ENCODE data around the gene NELL2.

DNA sequence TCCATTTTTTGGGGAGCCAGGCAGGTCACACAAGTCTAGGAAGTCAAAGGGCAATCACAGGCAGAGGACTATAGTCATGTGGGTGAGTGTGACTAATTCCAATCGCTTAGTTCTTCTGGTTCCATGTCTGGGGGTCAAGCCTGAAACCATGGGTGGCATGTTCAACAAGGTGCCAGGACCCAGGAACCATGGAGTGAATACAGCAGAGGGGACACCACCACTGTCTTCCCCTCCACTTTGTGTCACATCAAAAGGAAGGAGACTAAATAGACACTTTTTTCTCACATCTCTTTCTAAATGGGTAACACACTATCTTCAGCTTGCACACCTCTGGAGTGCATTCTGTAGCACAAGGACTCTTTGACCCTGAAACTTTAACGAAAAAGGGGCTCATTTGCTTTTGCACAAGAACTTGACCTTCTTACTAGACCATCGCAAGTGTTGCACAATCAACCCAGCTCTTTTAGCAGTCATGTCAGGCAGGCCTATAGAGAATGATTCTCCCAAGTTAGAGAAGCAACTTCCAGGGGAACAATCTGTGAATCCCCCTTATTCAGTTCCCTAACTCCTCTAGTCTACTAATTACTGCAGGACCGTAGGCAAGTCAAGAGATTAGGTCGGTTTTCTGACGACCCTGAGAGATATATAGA, 398.7 kb downstream of the NELL2 start:
- TF ChIP-seq, protein P1, sequence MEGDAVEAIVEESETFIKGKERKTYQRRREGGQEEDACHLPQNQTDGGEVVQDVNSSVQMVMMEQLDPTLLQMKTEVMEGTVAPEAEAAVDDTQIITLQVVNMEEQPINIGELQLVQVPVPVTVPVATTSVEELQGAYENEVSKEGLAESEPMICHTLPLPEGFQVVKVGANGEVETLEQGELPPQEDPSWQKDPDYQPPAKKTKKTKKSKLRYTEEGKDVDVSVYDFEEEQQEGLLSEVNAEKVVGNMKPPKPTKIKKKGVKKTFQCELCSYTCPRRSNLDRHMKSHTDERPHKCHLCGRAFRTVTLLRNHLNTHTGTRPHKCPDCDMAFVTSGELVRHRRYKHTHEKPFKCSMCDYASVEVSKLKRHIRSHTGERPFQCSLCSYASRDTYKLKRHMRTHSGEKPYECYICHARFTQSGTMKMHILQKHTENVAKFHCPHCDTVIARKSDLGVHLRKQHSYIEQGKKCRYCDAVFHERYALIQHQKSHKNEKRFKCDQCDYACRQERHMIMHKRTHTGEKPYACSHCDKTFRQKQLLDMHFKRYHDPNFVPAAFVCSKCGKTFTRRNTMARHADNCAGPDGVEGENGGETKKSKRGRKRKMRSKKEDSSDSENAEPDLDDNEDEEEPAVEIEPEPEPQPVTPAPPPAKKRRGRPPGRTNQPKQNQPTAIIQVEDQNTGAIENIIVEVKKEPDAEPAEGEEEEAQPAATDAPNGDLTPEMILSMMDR (IDR thresholded peaks at IDR 0.05; ENCODE audit: low read depth, low read length, missing input control): no peak
- TF ChIP-seq MAX (IDR thresholded peaks at IDR 0.05): no peak
- TF ChIP-seq, protein P2, sequence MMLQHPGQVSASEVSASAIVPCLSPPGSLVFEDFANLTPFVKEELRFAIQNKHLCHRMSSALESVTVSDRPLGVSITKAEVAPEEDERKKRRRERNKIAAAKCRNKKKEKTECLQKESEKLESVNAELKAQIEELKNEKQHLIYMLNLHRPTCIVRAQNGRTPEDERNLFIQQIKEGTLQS (IDR thresholded peaks at IDR 0.05): no peak

All from liver (tissue), 3 donors.